H9 (cell line): ENCODE measurements around the gene OSBPL8. TPM values are rescaled to one million over a fixed set of nuclear protein-coding genes. Genes with fewer than 3 reads are reported as not detected.

Experiments
- DNase-seq: peaks from one replicate; pipeline ENCODE4 v3.0.0-alpha.2; 2017
- H2AFZ ChIP-seq: one replicate; pipeline ENCODE4 v1.6.1; 2013; ENCODE audit warnings: mild to moderate bottlenecking, low read length, control low read depth, moderate library complexity
- H2AK5ac ChIP-seq: 2 replicates; pipeline ENCODE4 v1.6.1; 2013; ENCODE audit warnings: low read length, control low read depth, mixed read lengths; ENCODE audit not compliant: insufficient read length
- H2BK120ac ChIP-seq: one replicate; pipeline ENCODE4 v1.6.1; 2013; ENCODE audit warnings: low read depth, mild to moderate bottlenecking, low read length, control low read depth, inconsistent platforms; ENCODE audit not compliant: poor library complexity, severe bottlenecking
- H2BK12ac ChIP-seq: 2 replicates; pipeline ENCODE4 v1.6.1; 2013; ENCODE audit warnings: low read length, control low read depth, mixed read lengths, low read depth; ENCODE audit not compliant: insufficient read length
- H2BK15ac ChIP-seq: 2 replicates; pipeline ENCODE4 v1.6.1; 2013; ENCODE audit warnings: low read depth, low read length, control low read depth
- H2BK20ac ChIP-seq: one replicate; pipeline ENCODE4 v1.6.1; 2013; ENCODE audit warnings: low read depth, mild to moderate bottlenecking, low read length, control low read depth, inconsistent platforms; ENCODE audit not compliant: poor library complexity, severe bottlenecking
- H2BK5ac ChIP-seq: 2 replicates; pipeline ENCODE4 v1.6.1; 2013; ENCODE audit warnings: low read length, control low read depth, mixed read lengths; ENCODE audit not compliant: insufficient read length
- H3K14ac ChIP-seq: 2 replicates; pipeline ENCODE4 v1.6.1; 2013; ENCODE audit warnings: low read length, control low read depth; ENCODE audit not compliant: insufficient read depth
- H3K18ac ChIP-seq: 2 replicates; pipeline ENCODE4 v1.6.1; 2013; ENCODE audit warnings: low read depth, mild to moderate bottlenecking, mixed read lengths, low read length, control low read depth; ENCODE audit not compliant: insufficient read length
- H3K23ac ChIP-seq: 2 replicates; pipeline ENCODE4 v1.6.1; 2013; ENCODE audit warnings: low read length, control low read depth, mixed read lengths, low read depth; ENCODE audit not compliant: insufficient read length
- H3K23me2 ChIP-seq: 2 replicates; pipeline ENCODE4 v1.6.1; 2013; ENCODE audit warnings: low read depth, mild to moderate bottlenecking, mixed read lengths, low read length, control low read depth; ENCODE audit not compliant: insufficient read length, poor library complexity, severe bottlenecking
- H3K27ac ChIP-seq: 2 replicates; pipeline ENCODE4 v1.5.1; 2013; ENCODE audit warnings: low read length, control low read depth, mixed read lengths, low read depth; ENCODE audit not compliant: insufficient read length
- H3K27me3 ChIP-seq: 2 replicates; pipeline ENCODE4 v1.6.1; 2013; ENCODE audit warnings: low read length, control low read depth, inconsistent platforms; ENCODE audit not compliant: insufficient read depth
- H3K4ac ChIP-seq: 2 replicates; pipeline ENCODE4 v1.6.1; 2013; ENCODE audit warnings: low read depth, mild to moderate bottlenecking, control low read depth, inconsistent platforms, low read length, moderate library complexity
- H3K4me1 ChIP-seq: 2 replicates; pipeline ENCODE4 v1.6.1; 2013; ENCODE audit warnings: low read length, control low read depth, inconsistent platforms; ENCODE audit not compliant: insufficient read depth
- H3K4me2 ChIP-seq: 2 replicates; pipeline ENCODE4 v1.6.1; 2013; ENCODE audit warnings: low read length, control low read depth, mixed read lengths; ENCODE audit not compliant: insufficient read length, insufficient read depth
- H3K56ac ChIP-seq: 2 replicates; pipeline ENCODE4 v1.6.1; 2013; ENCODE audit warnings: low read depth, mild to moderate bottlenecking, mixed read lengths, low read length, control low read depth; ENCODE audit not compliant: insufficient read length
- H3K79me1 ChIP-seq: 2 replicates; pipeline ENCODE4 v1.6.1; 2013; ENCODE audit warnings: low read depth, mild to moderate bottlenecking, moderate library complexity, low read length, control low read depth, inconsistent platforms; ENCODE audit not compliant: insufficient read depth, poor library complexity, severe bottlenecking
- H3K79me2 ChIP-seq: 2 replicates; pipeline ENCODE4 v1.6.1; 2013; ENCODE audit warnings: low read length, control low read depth, inconsistent platforms; ENCODE audit not compliant: insufficient read depth
- H3K9ac ChIP-seq: 2 replicates; pipeline ENCODE4 v1.6.1; 2013; ENCODE audit warnings: low read length, control low read depth, mixed read lengths; ENCODE audit not compliant: insufficient read length; ENCODE audit errors: extremely low read depth
- H3K9me3 ChIP-seq: one replicate; pipeline ENCODE4 v1.6.1; 2013; ENCODE audit warnings: low read depth, low read length, inconsistent platforms; ENCODE audit not compliant: control insufficient read depth
- H3T11ph ChIP-seq: one replicate; pipeline ENCODE4 v1.6.1; 2013; ENCODE audit warnings: mild to moderate bottlenecking, low read length, control low read depth, inconsistent platforms
- H4K20me1 ChIP-seq: one replicate; pipeline ENCODE4 v1.6.1; 2013; ENCODE audit not compliant: control insufficient read depth, insufficient read length, insufficient read depth
- H4K5ac ChIP-seq: 2 replicates; pipeline ENCODE4 v1.6.1; 2013; ENCODE audit warnings: low read depth, mild to moderate bottlenecking, mixed read lengths, low read length, control low read depth; ENCODE audit not compliant: insufficient read length
- H4K8ac ChIP-seq: replicated peaks from 2 replicates; pipeline ENCODE4 v1.6.1; 2013; ENCODE audit warnings: low read length, control low read depth, mixed read lengths, low read depth; ENCODE audit not compliant: insufficient read length
- H4K91ac ChIP-seq: 2 replicates; pipeline ENCODE4 v1.6.1; 2013; ENCODE audit warnings: low read depth, mild to moderate bottlenecking, moderate library complexity, mixed read lengths, low read length, control low read depth; ENCODE audit not compliant: insufficient read length
- H3K27ac Mint-ChIP-seq, 3 experiments: 2 replicates in 2 of 3; 3 replicates in 1 of 3; pipeline ENCODE4 v1.8.0; 2020 to 2021; ENCODE audit warnings: mixed read lengths in 3 of 3, mild to moderate bottlenecking in 1 of 3, moderate library complexity in 1 of 3
- H3K27me3 Mint-ChIP-seq: 2 replicates; pipeline ENCODE4 v1.8.0; 2021; ENCODE audit warnings: low read depth, mild to moderate bottlenecking, moderate library complexity, mixed read lengths
- H3K36me3 Mint-ChIP-seq, 3 experiments: 2 replicates in 2 of 3; 3 replicates in 1 of 3; pipeline ENCODE4 v1.8.0; 2020 to 2021; ENCODE audit warnings: low read depth in 3 of 3, mixed read lengths in 3 of 3; ENCODE audit not compliant: insufficient read depth in 1 of 3
- H3K4me1 Mint-ChIP-seq, 2 experiments: 2 replicates each; pipeline ENCODE4 v1.8.0; 2020; ENCODE audit warnings: mixed read lengths in 2 of 2
- H3K4me3 Mint-ChIP-seq, 2 experiments: 2 replicates in 1 of 2; 3 replicates in 1 of 2; pipeline ENCODE4 v1.8.0; 2020 to 2021; ENCODE audit warnings: mild to moderate bottlenecking in 2 of 2, mixed read lengths in 2 of 2, moderate library complexity in 1 of 2
- H3K9me3 Mint-ChIP-seq, 2 experiments: 2 replicates in 1 of 2; 3 replicates in 1 of 2; pipeline ENCODE4 v1.8.0; 2020; ENCODE audit warnings: mild to moderate bottlenecking in 2 of 2, mixed read lengths in 2 of 2, moderate library complexity in 1 of 2
- WGBS: extraction: QIAGEN DNeasy Blood & Tissue Kit; methylation state at CpG from one replicate; pipeline ENCODE4 v1.1.7; 2013; ENCODE audit warnings: missing lambda C conversion rate, low lambda C conversion rate, mixed read lengths; ENCODE audit not compliant: insufficient read length; ENCODE audit errors: extremely low coverage; 5-methylcytosine and 5-hydroxymethylcytosine counted together
- total RNA-seq: library from RNA; stranded (reverse); gene quantifications from 2 replicates; pipeline ENCODE4 v1.2.1, GENCODE V29; 2021
- TF ChIP-seq, protein P1 (sequence below): fragments of 200-600 bp; sonication (generic); conservative IDR thresholded peaks from 3 replicates; pipeline ENCODE4 v1.8.0; 2021; ENCODE audit warnings: antibody characterized with exemption, mild to moderate bottlenecking

OSBPL8 gene
- total RNA-seq, 1 experiment from 2014 or later = 61.2 TPM

DNA sequence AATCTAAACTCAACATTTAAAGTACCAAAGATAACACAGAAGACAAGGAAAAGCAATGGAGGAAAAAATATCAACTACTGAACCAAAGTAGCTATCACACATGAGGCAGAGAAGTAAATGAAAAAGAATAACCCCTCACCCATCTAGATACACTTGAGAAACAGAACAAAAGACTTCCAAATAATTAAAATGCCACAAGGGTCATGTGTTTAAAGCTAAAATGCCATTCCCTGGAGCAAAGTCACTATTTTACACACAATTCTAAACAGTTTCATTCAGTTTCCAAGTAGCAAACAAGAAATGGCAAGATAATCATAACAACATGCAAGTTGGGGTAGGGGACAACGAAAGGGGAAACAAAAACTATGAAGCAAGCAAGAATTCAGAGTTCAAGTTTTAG, 12.0 kb downstream of the OSBPL8 start:
- Histone ChIP-seq H3K4me1 (peaks cover 4% of the 10 kb centered on the region; the same call in 1 of the 2 replicates), H3K18ac (no peak overlapping the region), H2AK5ac (no peak overlapping the region), H4K8ac (no peak overlapping the region), H3K23me2 (no peaks in the 10 kb centered on the region), H3K79me1 (no peaks in the 10 kb centered on the region), H3K9me3 (no peaks in the 10 kb centered on the region), H3K56ac (no peak overlapping the region), H4K91ac (no peak overlapping the region), H2BK20ac (no peak overlapping the region), H3K4ac (no peak overlapping the region), H3K14ac (no peak overlapping the region), H3K79me2 (peaks cover 10% of the 10 kb centered on the region; the same call in 1 of the 2 replicates), H3K27ac (no peak overlapping the region), H4K5ac (no peak overlapping the region), H2BK120ac (no peak overlapping the region), H3K23ac (no peak overlapping the region), H2BK5ac (no peak overlapping the region), H3K4me2 (no peak overlapping the region), H2BK15ac (no peak overlapping the region), H2AFZ (no peak overlapping the region), H3K27me3 (no peaks in the 10 kb centered on the region), H3K9ac (no peak overlapping the region), H4K20me1 (no peaks in the 10 kb centered on the region), H3T11ph (no peak overlapping the region), H2BK12ac (no peak overlapping the region)
- H3K27ac Mint-ChIP-seq = peak overlapping the region; percentile 41 to 93 (median 63); a peak in 6 of 7 replicates
- no CpG with 5 or more reads among the region's 1 CpG for WGBS
- no peaks in the 10 kb centered on the region for H3K9me3 Mint-ChIP-seq
- H3K27me3 Mint-ChIP-seq = no peaks in the 10 kb centered on the region
- peak overlapping the region in 1 of 2 experiments; percentile 24; a peak in 1 of 5 replicates for H3K4me3 Mint-ChIP-seq
- H3K4me1 Mint-ChIP-seq = peaks cover 49 to 71% of the 10 kb centered on the region in 2 experiments
- TF ChIP-seq, protein P1, sequence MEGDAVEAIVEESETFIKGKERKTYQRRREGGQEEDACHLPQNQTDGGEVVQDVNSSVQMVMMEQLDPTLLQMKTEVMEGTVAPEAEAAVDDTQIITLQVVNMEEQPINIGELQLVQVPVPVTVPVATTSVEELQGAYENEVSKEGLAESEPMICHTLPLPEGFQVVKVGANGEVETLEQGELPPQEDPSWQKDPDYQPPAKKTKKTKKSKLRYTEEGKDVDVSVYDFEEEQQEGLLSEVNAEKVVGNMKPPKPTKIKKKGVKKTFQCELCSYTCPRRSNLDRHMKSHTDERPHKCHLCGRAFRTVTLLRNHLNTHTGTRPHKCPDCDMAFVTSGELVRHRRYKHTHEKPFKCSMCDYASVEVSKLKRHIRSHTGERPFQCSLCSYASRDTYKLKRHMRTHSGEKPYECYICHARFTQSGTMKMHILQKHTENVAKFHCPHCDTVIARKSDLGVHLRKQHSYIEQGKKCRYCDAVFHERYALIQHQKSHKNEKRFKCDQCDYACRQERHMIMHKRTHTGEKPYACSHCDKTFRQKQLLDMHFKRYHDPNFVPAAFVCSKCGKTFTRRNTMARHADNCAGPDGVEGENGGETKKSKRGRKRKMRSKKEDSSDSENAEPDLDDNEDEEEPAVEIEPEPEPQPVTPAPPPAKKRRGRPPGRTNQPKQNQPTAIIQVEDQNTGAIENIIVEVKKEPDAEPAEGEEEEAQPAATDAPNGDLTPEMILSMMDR = no peak
- no peaks in the 10 kb centered on the region for H3K36me3 Mint-ChIP-seq
- DNase-seq = no peak
